Activated CD4-positive, alpha-beta T cell treated with anti-CD3 and anti-CD28 coated beads for 36 hours (primary cell): ENCODE data around the gene AHCYL2. TPM values are rescaled to one million over a fixed set of nuclear protein-coding genes. Genes with fewer than 3 reads are reported as not detected.

Experiments used
- ATAC-seq: fragments of 200-7000 bp; cut with Tn5 transposase; one replicate; pipeline ENCODE4 v1.10.0; 2021; ENCODE audit warnings: mild to moderate bottlenecking, moderate library complexity
- CTCF ChIA-PET: fragments of 350-600 bp; sonication (Branson Sonifier 250); formaldehyde crosslinking; loops from one replicate; lab custom pipeline; 2021; ENCODE audit warnings: antibody characterized with exemption; lab: Charles Lee
- POLR2A ChIA-PET: fragments of 350-600 bp; sonication (Branson Sonifier 250); formaldehyde crosslinking; loops from one replicate; lab custom pipeline; 2021; ENCODE audit warnings: antibody characterized with exemption, inconsistent platforms; lab: Charles Lee
- DNase-seq: peaks from one replicate; pipeline ENCODE4 v3.0.0-alpha.2; 2020
- H3K27ac Mint-ChIP-seq: one replicate; pipeline ENCODE4 v1.8.0; 2021; ENCODE audit warnings: mixed read lengths
- H3K27me3 Mint-ChIP-seq: one replicate; pipeline ENCODE4 v1.8.0; 2021; ENCODE audit warnings: mixed read lengths
- H3K36me3 Mint-ChIP-seq: one replicate; pipeline ENCODE4 v1.8.0; 2021; ENCODE audit warnings: low read depth, mixed read lengths
- H3K4me1 Mint-ChIP-seq: one replicate; pipeline ENCODE4 v1.8.0; 2021; ENCODE audit warnings: mixed read lengths
- H3K4me3 Mint-ChIP-seq: one replicate; pipeline ENCODE4 v1.8.0; 2021; ENCODE audit warnings: mild to moderate bottlenecking, moderate library complexity, mixed read lengths
- H3K9me3 Mint-ChIP-seq: one replicate; pipeline ENCODE4 v1.8.0; 2021; ENCODE audit warnings: low read depth, mixed read lengths
- intact Hi-C, 2 experiments: fragments of 100-400 bp; cut with DNase I in 1 of 2; cut with micrococcal nuclease in 1 of 2; formaldehyde crosslinking; loops; one replicate each; pipeline versions ENCODE4 v1.14.2 to v1.15.1; 2022 to 2024; cut with DNase I, micrococcal nuclease
- total RNA-seq, 2 experiments: library from RNA; stranded (reverse); gene quantifications; one replicate each; pipeline ENCODE4 v1.2.3, GENCODE V29; 2021

The AHCYL2 gene
- total RNA-seq = 10 to 100 TPM; 14.1 to 14.9 TPM

- CTCF ChIA-PET = interaction anchor here (1.4 to 9.8 kb wide), 4 partner anchors 11 to 71 kb away, joined by 3 to 239 read pairs (median 78); no protein-coding TSS in a partner anchor
- Mint-ChIP-seq H3K27ac (peak within 1 kb of the TSS; percentile 95), H3K9me3 (no peaks in the 10 kb centered on the region), H3K27me3 (no peaks in the 10 kb centered on the region), H3K4me1 (peaks cover 30% of the 10 kb centered on the region), H3K4me3 (peak within 1 kb of the TSS; percentile 83), H3K36me3 (no peaks in the 10 kb centered on the region)
- POLR2A ChIA-PET = interaction anchor here (0.6 to 1.7 kb wide), 2 partner anchors 14 to 751 kb away, joined by 3 read pairs; no protein-coding TSS in a partner anchor
- intact Hi-C loops = loop anchor here (1.0 to 10.0 kb wide), 20 partner anchors 47 to 1880 kb away; partner anchors contain the start of genes ATP6V1F (in 2 of the 2), NRF1 (in 2 of the 2), CALU (in 1 of the 2) and KLHDC10 (in 1 of the 2)
- ATAC-seq (peak; percentile 93), DNase-seq (peak; percentile 99)
Observed at GRCh38 chr7:129224251-129225205, at the start of gene AHCYL2. AHCYL2 (plus strand) TSS chr7:129225030.

- intact Hi-C loops = no loop called here
- peaks cover 7% of the 10 kb centered on the region for H3K27me3 Mint-ChIP-seq
- no peak overlapping the region for H3K27ac Mint-ChIP-seq
- CTCF ChIA-PET = interaction anchor here (0.7 to 1.9 kb wide), 3 partner anchors 13 to 958 kb away, joined by 3 to 7 read pairs (median 4); no protein-coding TSS in a partner anchor
- DNase-seq (no peak), ATAC-seq (no peak)
- POLR2A ChIA-PET = no interaction called here
- H3K4me1 Mint-ChIP-seq = no peaks in the 10 kb centered on the region
- H3K36me3 Mint-ChIP-seq = no peaks in the 10 kb centered on the region
- no peak overlapping the region for H3K4me3 Mint-ChIP-seq
- H3K9me3 Mint-ChIP-seq = no peaks in the 10 kb centered on the region
Observed at GRCh38 chr7:129176916-129177710, 47.7 kb upstream of the AHCYL2 start.

- H3K27ac Mint-ChIP-seq = no peak overlapping the region
- CTCF ChIA-PET = interaction anchor here (0.8 to 1.1 kb wide), 2 partner anchors 9 to 21 kb away, joined by 4 read pairs; no protein-coding TSS in a partner anchor
- ATAC-seq (peak; percentile 52), DNase-seq (no peak)
- H3K27me3 Mint-ChIP-seq = peaks cover 20% of the 10 kb centered on the region
- POLR2A ChIA-PET = interaction anchor here (0.6 kb wide), 1 partner anchor 59 kb away, joined by 6 read pairs; no protein-coding TSS in a partner anchor
- H3K4me1 Mint-ChIP-seq = peaks cover 7% of the 10 kb centered on the region
- no peaks in the 10 kb centered on the region for H3K36me3 Mint-ChIP-seq
- no peak overlapping the region for H3K4me3 Mint-ChIP-seq
- intact Hi-C loops = no loop called here
- no peaks in the 10 kb centered on the region for H3K9me3 Mint-ChIP-seq
Observed at GRCh38 chr7:129184981-129185670, 39.7 kb upstream of the AHCYL2 start.

GRCh38 chr7:129186749-129187260 lies 38.0 kb upstream of the AHCYL2 start:
- Mint-ChIP-seq H3K27ac (no peak overlapping the region), H3K36me3 (no peaks in the 10 kb centered on the region), H3K27me3 (peaks cover 30% of the 10 kb centered on the region), H3K4me3 (no peak overlapping the region), H3K4me1 (peaks cover 7% of the 10 kb centered on the region), H3K9me3 (no peaks in the 10 kb centered on the region)
- ATAC-seq (no peak), DNase-seq (no peak)
- ChIA-PET POLR2A (no interaction called here), CTCF (no interaction called here)
- intact Hi-C loops = no loop called here

- intact Hi-C loops = no loop called here
- H3K9me3 Mint-ChIP-seq = no peaks in the 10 kb centered on the region
- H3K27ac Mint-ChIP-seq = no peak overlapping the region
- H3K4me3 Mint-ChIP-seq = peak overlapping the region; percentile 6
- H3K27me3 Mint-ChIP-seq = peaks cover 39% of the 10 kb centered on the region
- CTCF ChIA-PET = interaction anchor here (1.8 kb wide), 1 partner anchor 24 kb away, joined by 7 read pairs; no protein-coding TSS in a partner anchor
- DNase-seq (no peak), ATAC-seq (no peak)
- H3K4me1 Mint-ChIP-seq = peaks cover 7% of the 10 kb centered on the region
- no peaks in the 10 kb centered on the region for H3K36me3 Mint-ChIP-seq
- POLR2A ChIA-PET = no interaction called here
Observed at GRCh38 chr7:129187681-129188371, 37.0 kb upstream of the AHCYL2 start.

GRCh38 chr7:129188372-129188891 lies 36.4 kb upstream of the AHCYL2 start, which contains the start of gene SMO:
SMO (plus strand) TSS chr7:129188633; CDS start chr7:129189152, 519 bp downstream.
- Mint-ChIP-seq H3K36me3 (no peaks in the 10 kb centered on the region), H3K27me3 (peaks cover 42% of the 10 kb centered on the region), H3K4me3 (peak within 1 kb of the TSS; percentile 56), H3K4me1 (peaks cover 7% of the 10 kb centered on the region), H3K9me3 (no peaks in the 10 kb centered on the region), H3K27ac (no peak within 1 kb of the TSS)
- ChIA-PET POLR2A (no interaction called here), CTCF (interaction anchor here (1.8 kb wide), 1 partner anchor 25 kb away, joined by 7 read pairs; no protein-coding TSS in a partner anchor)
- ATAC-seq (peak; percentile 52), DNase-seq (peak; percentile 24)
- intact Hi-C loops = no loop called here

GRCh38 chr7:129188892-129189660 lies 35.8 kb upstream of the AHCYL2 start:
- ATAC-seq = peak; percentile 47
- Mint-ChIP-seq H3K27ac (no peak overlapping the region), H3K4me3 (peak overlapping the region; percentile 56), H3K36me3 (no peaks in the 10 kb centered on the region), H3K9me3 (no peaks in the 10 kb centered on the region), H3K27me3 (peaks cover 42% of the 10 kb centered on the region), H3K4me1 (peaks cover 7% of the 10 kb centered on the region)
- no peak for DNase-seq
- ChIA-PET CTCF (interaction anchor here (0.6 to 1.8 kb wide), 2 partner anchors 20 to 25 kb away, joined by 3 to 7 read pairs; no protein-coding TSS in a partner anchor), POLR2A (interaction anchor here (0.6 kb wide), 1 partner anchor 384 kb away, joined by 10 read pairs; no protein-coding TSS in a partner anchor)
- intact Hi-C loops = no loop called here

- CTCF ChIA-PET = interaction anchor here (1.8 kb wide), 1 partner anchor 26 kb away, joined by 7 read pairs; no protein-coding TSS in a partner anchor
- no peak overlapping the region for H3K27ac Mint-ChIP-seq
- no peak for ATAC-seq
- POLR2A ChIA-PET = interaction anchor here (0.6 kb wide), 1 partner anchor 383 kb away, joined by 10 read pairs; no protein-coding TSS in a partner anchor
- H3K27me3 Mint-ChIP-seq = peaks cover 42% of the 10 kb centered on the region
- H3K36me3 Mint-ChIP-seq = no peaks in the 10 kb centered on the region
- H3K9me3 Mint-ChIP-seq = no peaks in the 10 kb centered on the region
- peak overlapping the region; percentile 56 for H3K4me3 Mint-ChIP-seq
- intact Hi-C loops = no loop called here
- H3K4me1 Mint-ChIP-seq = peaks cover 7% of the 10 kb centered on the region
- no peak for DNase-seq
Observed at GRCh38 chr7:129189661-129190310, 35.0 kb upstream of the AHCYL2 start.

- ATAC-seq = no peak
Observed at GRCh38 chr7:129191272-129191671, 33.6 kb upstream of the AHCYL2 start.

More at GRCh38 chr7:129191272-129191671, 33.6 kb upstream of the AHCYL2 start:
- intact Hi-C loops = no loop called here
- Mint-ChIP-seq H3K9me3 (no peaks in the 10 kb centered on the region), H3K4me1 (peaks cover 7% of the 10 kb centered on the region), H3K36me3 (no peaks in the 10 kb centered on the region), H3K4me3 (no peak overlapping the region), H3K27me3 (peaks cover 42% of the 10 kb centered on the region), H3K27ac (no peak overlapping the region)
- ChIA-PET CTCF (interaction anchor here (1.0 to 1.6 kb wide), 3 partner anchors 26 to 80 kb away, joined by 3 to 6 read pairs (median 3); no protein-coding TSS in a partner anchor), POLR2A (no interaction called here)
- no peak for DNase-seq
